HepG2 (cell line): Measurements from ENCODE around the gene RFX6. TPM values are rescaled to one million over a fixed set of nuclear protein-coding genes. Genes with fewer than 3 reads are reported as not detected.

Experiments
- ATAC-seq: fragments of 200-7000 bp; cut with Tn5 transposase; 3 replicates; pipeline ENCODE4 v1.9.1; 2020; ENCODE audit warnings: mild to moderate bottlenecking, moderate library complexity
- BruUV-seq: library from RNA; stranded (reverse); fragments of 400-500 nt; replicated peaks from 2 replicates; lab custom pipeline; 2021; lab: Mats Ljungman, UMichigan
- CTCF ChIA-PET: fragments of 300-600 bp; formaldehyde crosslinking; extraction: SDS; loops from one replicate; lab custom pipeline; 2021; ENCODE audit warnings: low total read pairs, inconsistent platforms, low intra/inter-chr PET ratio; lab: Yijun Ruan, JAX
- POLR2A ChIA-PET: fragments of 350-600 bp; sonication (Branson Sonifier 250); formaldehyde crosslinking; loops from one replicate; lab custom pipeline; 2020; ENCODE audit warnings: antibody characterized with exemption, inconsistent platforms; lab: Yijun Ruan, JAX
- DNase-seq: peaks from one replicate; pipeline ENCODE4 v3.0.0-alpha.2; 2015; ENCODE audit warnings: low spot score
- FAIRE-seq: peaks from 3 replicates; lab custom pipeline; 2011; peaks lifted over from hg19 to GRCh38; lab: Jason Lieb, UNC
- H2AFZ ChIP-seq: one replicate; pipeline ENCODE4 v1.6.1; 2011; ENCODE audit warnings: low read length, inconsistent platforms
- H3K27ac ChIP-seq: fragments of 300-600 bp; 3 replicates; pipeline ENCODE4 v1.8.0; 2011; ENCODE audit warnings: mixed run types, mild to moderate bottlenecking, mixed read lengths, low read length, inconsistent platforms; ENCODE audit not compliant: insufficient read depth; ENCODE audit errors: extremely low read length
- H3K27me3 ChIP-seq, 2 experiments: fragments of 200-600 bp in 1 of 2; 2 replicates in 1 of 2; 3 replicates in 1 of 2; pipeline versions ENCODE4 v1.6.0 to v1.8.0; 2011; ENCODE audit warnings: low read length in 2 of 2, mild to moderate bottlenecking in 2 of 2, moderate library complexity in 2 of 2, inconsistent platforms in 1 of 2; ENCODE audit not compliant: insufficient read depth in 2 of 2, control insufficient read depth in 1 of 2
- H3K36me3 ChIP-seq, 2 experiments: fragments of 200-600 bp in 1 of 2; replicated peaks in 1 of 2; 2 replicates in 1 of 2; 3 replicates in 1 of 2; pipeline versions ENCODE4 v1.5.1 to v1.8.0; 2011; ENCODE audit warnings: low read length in 2 of 2, inconsistent platforms in 1 of 2; ENCODE audit not compliant: insufficient read depth in 2 of 2, control insufficient read depth in 1 of 2
- H3K4me1 ChIP-seq: 2 replicates; pipeline ENCODE4 v1.5.1; 2012; ENCODE audit warnings: low read length, inconsistent platforms; ENCODE audit not compliant: insufficient read depth
- H3K4me2 ChIP-seq: 2 replicates; pipeline ENCODE4 v1.6.0; 2011; ENCODE audit warnings: low read depth, low read length, inconsistent platforms
- H3K4me3 ChIP-seq, 3 experiments: fragments of 200-600 bp in 1 of 3; sonication (generic), shearing (Covaris generic) in 1 of 3; replicated peaks in 1 of 3; 2 replicates each; pipeline ENCODE4 v1.5.1; 2011 to 2016; ENCODE audit warnings: low read length in 3 of 3, inconsistent platforms in 2 of 3, low read depth in 2 of 3, mild to moderate bottlenecking in 2 of 3, control low read depth in 1 of 3, mixed read lengths in 1 of 3; ENCODE audit not compliant: insufficient read depth in 1 of 3
- H3K79me2 ChIP-seq: one replicate; pipeline ENCODE4 v1.6.1; 2011; ENCODE audit warnings: low read length, inconsistent platforms; ENCODE audit not compliant: insufficient read depth
- H3K9ac ChIP-seq: 2 replicates; pipeline ENCODE4 v1.6.0; 2011; ENCODE audit warnings: mild to moderate bottlenecking, low read depth, low read length, inconsistent platforms; ENCODE audit not compliant: insufficient read depth
- H3K9me3 ChIP-seq: 2 replicates; pipeline ENCODE4 v1.5.1; 2012; ENCODE audit warnings: mild to moderate bottlenecking, low read length
- H4K20me1 ChIP-seq: 2 replicates; pipeline ENCODE4 v1.6.0; 2011; ENCODE audit warnings: inconsistent platforms, mild to moderate bottlenecking, low read length, moderate library complexity; ENCODE audit not compliant: insufficient read depth
- EED ChIP-seq: sonication (generic); formaldehyde crosslinking; IDR thresholded peaks from 2 replicates; pipeline ENCODE4 v1.5.0; 2020; ENCODE audit warnings: mild to moderate bottlenecking, missing genetic modification reagents
- ETS1 ChIP-seq: sonication (generic); formaldehyde crosslinking; IDR thresholded peaks from 2 replicates; pipeline ENCODE4 v1.4.0; 2020; ENCODE audit warnings: missing genetic modification reagents
- KIAA2018 ChIP-seq: sonication (generic); formaldehyde crosslinking; IDR thresholded peaks from 2 replicates; pipeline ENCODE4 v1.5.0; 2020; ENCODE audit warnings: mild to moderate bottlenecking, missing genetic modification reagents, borderline replicate concordance
- PRDM4 ChIP-seq: sonication (generic); formaldehyde crosslinking; IDR thresholded peaks from 2 replicates; pipeline ENCODE4 v1.9.0; 2021; ENCODE audit warnings: missing genetic modification reagents, borderline replicate concordance
- SAP130 ChIP-seq: IDR thresholded peaks from 2 replicates; pipeline ENCODE4 v1.6.1; 2016; ENCODE audit warnings: low read depth
- SMC3 ChIP-seq: IDR thresholded peaks from 2 replicates; pipeline ENCODE4 v1.6.1; 2011; ENCODE audit warnings: low read length, improper control_type of control experiment
- TFAP4 ChIP-seq: sonication (generic); IDR thresholded peaks from 2 replicates; pipeline ENCODE4 v1.6.1; 2016; ENCODE audit warnings: low read depth, borderline replicate concordance
- TRIM22 ChIP-seq: fragments of 450-650 bp; IDR thresholded peaks from 2 replicates; pipeline ENCODE4 v1.6.1; 2017
- ZNF777 ChIP-seq: sonication (generic); formaldehyde crosslinking; IDR thresholded peaks from 2 replicates; pipeline ENCODE4 v1.4.0; 2020; ENCODE audit warnings: missing genetic modification reagents
- WGBS: methylation state at CpG from one replicate; pipeline ENCODE4 v1.1.6; 2017; ENCODE audit warnings: low lambda C conversion rate; 5-methylcytosine and 5-hydroxymethylcytosine counted together
- in situ Hi-C: cut with HindIII; loops from 2 replicates; pipeline ENCODE4 v1.10.0; 2017; ENCODE audit warnings: low pct_unique_long_range_greater_than_20kb; ENCODE audit not compliant: extremely low pct_ligation_motif_present
- intact Hi-C: fragments of 100-400 bp; cut with micrococcal nuclease; formaldehyde crosslinking; loops from one replicate; pipeline ENCODE4 v1.10.0; 2022; ENCODE audit not compliant: unreplicated experiment
- polyA plus RNA-seq, 8 experiments: library from polyadenylated mRNA; depleted of rRNA in 3 of 8; stranded (reverse) in 7 of 8; unstranded in 1 of 8; fragments of >200 nt; fragmentation: Illumina TruSeq in 4 of 8; extraction: Trizol in 4 of 8; gene quantifications; 2 replicates each; pipeline versions ENCODE4 v1.2.1 to v1.2.3, GENCODE V29; 2011 to 2016; ENCODE audit warnings: low read depth in 4 of 8, missing spikeins in 1 of 8, mixed read lengths in 1 of 8; ENCODE audit not compliant: insufficient read depth in 1 of 8
- total RNA-seq, 5 experiments: library from RNA; depleted of rRNA; stranded (reverse); fragments of >200 nt; fragmentation: Illumina TruSeq; extraction: Trizol; gene quantifications; 2 replicates each; pipeline ENCODE4 v1.2.3, GENCODE V29; 2016; ENCODE audit warnings: low read depth in 1 of 5

The RFX6 gene
- total and polyA plus RNA-seq, 2 of the 13 experiments (the other 11 are each of a cell fraction or from before 2014, with no cell fraction given): 0.04 TPM; not detected in 1

GRCh38 chr6:116948533-116949304 lies 71.7 kb downstream of the RFX6 start:
- DNase-seq (peak; percentile 77), ATAC-seq (peak; percentile 100), FAIRE-seq (peak; percentile 76)
- no peaks in the 10 kb centered on the region for H4K20me1 ChIP-seq
- CTCF ChIA-PET: no interaction called here
- no peak overlapping the region for H3K9ac ChIP-seq
- in situ Hi-C loops (no loop called here), intact Hi-C loops (no loop called here)
- peak overlapping the region in 1 of 3 experiments; percentile 23; a peak in 1 of 6 replicates for H3K4me3 ChIP-seq
- H3K27me3 ChIP-seq: no peaks in the 10 kb centered on the region; a peak in 1 of 5 replicates
- no peak overlapping the region for H3K27ac ChIP-seq
- H2AFZ ChIP-seq: no peak overlapping the region
- BruUV-seq: no TSS peak
- H3K9me3 ChIP-seq: no peaks in the 10 kb centered on the region
- WGBS: 8% methylated on average over 1 of the region's 1 CpG
- H3K4me1 ChIP-seq: peaks cover 63% of the 10 kb centered on the region
- H3K79me2 ChIP-seq: no peaks in the 10 kb centered on the region
- peak overlapping the region; percentile 72 for H3K4me2 ChIP-seq
- POLR2A ChIA-PET: no interaction called here
- no peaks in the 10 kb centered on the region for H3K36me3 ChIP-seq
- no peak for TF ChIP-seq PRDM4 (CRISPR knock-in tag)
- TF ChIP-seq KIAA2018 (CRISPR knock-in tag): no peak
- TF ChIP-seq SAP130 (CRISPR knock-in tag): peak; percentile 51; the same call in 1 of the 2 replicates
- no peak for TF ChIP-seq TRIM22
- TF ChIP-seq ETS1 (CRISPR knock-in tag): no peak
- no peak for TF ChIP-seq SMC3
- TF ChIP-seq EED (CRISPR knock-in tag): no peak
- TF ChIP-seq TFAP4: peak; percentile 84; the same call in 1 of the 2 replicates
- TF ChIP-seq ZNF777 (CRISPR knock-in tag): no peak
